Measurements from ENCODE around the gene RAB11FIP3.
A peak's percentile ranks its signal among the peaks of the same experiment; 100 is the strongest.

Gene RAB11FIP3

DNA sequence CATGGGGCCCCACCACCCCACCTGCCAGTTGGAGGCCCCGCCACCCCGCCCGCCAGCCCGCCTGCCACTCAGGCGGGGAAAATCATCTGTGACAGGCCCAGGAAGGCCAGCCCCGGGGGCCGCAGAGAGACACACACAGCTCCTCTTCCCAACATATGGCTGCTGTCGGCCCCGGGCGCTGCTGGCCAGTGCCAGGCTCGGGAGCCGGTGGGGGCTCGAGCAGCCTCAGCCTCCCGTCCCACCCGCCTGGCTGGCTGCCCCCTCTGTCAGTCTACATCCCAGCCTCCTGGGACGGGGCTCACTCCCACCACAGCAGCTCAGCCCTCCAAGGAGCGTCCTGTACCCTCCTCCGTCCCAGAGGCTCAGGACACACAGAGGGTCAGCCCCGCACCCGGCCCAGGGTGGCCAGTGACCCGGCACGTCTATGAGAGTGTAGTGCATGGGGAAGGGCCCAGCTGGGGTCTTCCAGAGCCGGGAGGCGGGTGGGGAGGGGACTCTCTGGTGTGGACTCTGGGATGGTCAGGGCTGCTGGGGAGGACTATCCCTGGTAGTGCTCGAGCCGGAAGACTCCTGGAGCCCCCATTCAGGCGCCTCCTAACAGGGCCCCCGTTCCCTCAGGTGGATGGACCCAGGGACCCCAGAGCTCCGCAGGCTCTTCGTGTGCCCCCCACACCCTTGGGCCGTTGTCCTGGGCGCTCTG, 131.2 kb downstream of the RAB11FIP3 start:
- DNase-seq, result no peak

- DNase-seq, result no peak
Observed at GRCh38 chr16:557463-558297, 132.2 kb downstream of the RAB11FIP3 start.

DNA sequence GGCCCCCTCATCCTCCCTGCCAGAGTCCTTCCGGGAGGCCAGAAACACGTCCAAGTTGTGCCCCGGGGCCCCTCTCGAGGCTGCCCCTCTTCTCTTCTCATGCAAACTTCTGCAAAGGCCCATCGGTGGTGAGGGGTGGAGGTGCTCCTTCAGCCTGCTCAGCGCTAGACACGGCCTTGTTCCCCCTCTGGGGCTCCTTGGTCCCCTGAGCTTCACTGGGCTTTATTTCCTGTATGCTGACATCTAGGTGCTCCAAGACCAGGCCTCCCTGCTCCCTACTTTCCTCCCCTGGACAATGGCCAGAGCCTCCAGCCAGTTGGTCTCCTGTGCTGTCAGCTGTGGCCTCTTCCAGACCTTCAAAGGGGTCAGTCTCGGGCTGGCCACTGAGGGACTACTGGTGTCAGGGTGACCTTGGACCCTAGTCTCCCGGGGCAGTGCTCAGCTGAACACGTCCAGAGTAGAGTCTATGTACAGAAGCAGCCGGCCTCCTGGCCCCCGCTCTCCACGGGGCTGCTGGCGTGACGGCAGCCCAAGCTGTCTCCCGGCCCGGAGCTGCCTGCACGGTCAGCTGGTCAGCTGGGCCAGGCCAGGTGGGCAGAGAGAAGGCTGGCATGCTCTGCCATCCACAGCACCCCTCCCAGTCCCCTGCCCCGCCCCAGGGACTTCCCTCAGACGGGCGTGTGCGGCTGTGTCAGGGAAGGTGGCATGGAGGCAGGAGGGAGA, 133.0 kb downstream of the RAB11FIP3 start:
- no peak for DNase-seq

GRCh38 chr16:559021-559380, 133.6 kb downstream of the RAB11FIP3 start:
- DNase-seq, result no peak

GRCh38 chr16:559411-560203, 134.2 kb downstream of the RAB11FIP3 start:
- no peak for DNase-seq

GRCh38 chr16:560204-560700, 134.8 kb downstream of the RAB11FIP3 start, which contains the start of gene PRR35:
PRR35 (plus strand) TSS chr16:560394; CDS start chr16:563295, 2,901 bp downstream.
- DNase-seq, result no peak

DNA sequence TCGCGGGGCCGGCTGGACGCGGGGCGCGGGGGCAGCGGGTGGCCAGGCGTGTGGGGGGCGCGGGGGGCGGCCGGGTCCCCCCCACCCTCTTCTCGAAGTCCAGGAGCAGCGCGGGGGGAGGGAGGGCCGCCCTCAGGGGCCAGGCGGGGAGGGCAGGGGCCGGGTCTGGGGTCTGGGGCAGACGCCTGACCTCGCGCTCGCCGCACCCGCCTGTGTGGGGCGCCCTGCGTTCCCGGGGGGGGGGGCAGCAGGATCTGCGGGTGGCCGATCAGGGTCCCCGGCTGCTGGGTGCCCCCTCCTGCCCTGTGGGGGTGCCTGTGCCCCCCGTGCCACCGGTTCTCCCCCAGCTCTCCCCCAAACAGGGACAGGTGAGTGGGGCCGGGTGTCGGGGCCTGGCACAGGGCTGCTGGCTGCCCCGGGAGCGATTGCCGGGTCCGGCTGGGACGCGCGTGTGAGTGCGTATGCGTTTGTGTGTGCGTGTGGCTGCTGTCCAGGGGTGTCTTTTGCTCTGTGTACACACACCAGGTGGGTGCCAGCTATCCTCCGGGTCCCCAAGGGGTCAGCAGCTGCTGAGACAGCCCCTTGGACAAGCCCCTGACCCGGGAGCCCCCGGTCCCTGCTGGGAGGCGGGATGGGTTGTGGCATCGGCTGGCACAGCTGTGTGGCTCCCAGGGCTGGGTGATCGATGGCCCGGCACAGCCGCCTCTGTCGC, 135.4 kb downstream of the RAB11FIP3 start:
- DNase-seq, result no peak

- DNase-seq, result no peak
Observed at GRCh38 chr16:561413-561794, 136.0 kb downstream of the RAB11FIP3 start.

- DNase-seq, result no peak
Observed at GRCh38 chr16:561957-562938, 136.8 kb downstream of the RAB11FIP3 start.

DNA sequence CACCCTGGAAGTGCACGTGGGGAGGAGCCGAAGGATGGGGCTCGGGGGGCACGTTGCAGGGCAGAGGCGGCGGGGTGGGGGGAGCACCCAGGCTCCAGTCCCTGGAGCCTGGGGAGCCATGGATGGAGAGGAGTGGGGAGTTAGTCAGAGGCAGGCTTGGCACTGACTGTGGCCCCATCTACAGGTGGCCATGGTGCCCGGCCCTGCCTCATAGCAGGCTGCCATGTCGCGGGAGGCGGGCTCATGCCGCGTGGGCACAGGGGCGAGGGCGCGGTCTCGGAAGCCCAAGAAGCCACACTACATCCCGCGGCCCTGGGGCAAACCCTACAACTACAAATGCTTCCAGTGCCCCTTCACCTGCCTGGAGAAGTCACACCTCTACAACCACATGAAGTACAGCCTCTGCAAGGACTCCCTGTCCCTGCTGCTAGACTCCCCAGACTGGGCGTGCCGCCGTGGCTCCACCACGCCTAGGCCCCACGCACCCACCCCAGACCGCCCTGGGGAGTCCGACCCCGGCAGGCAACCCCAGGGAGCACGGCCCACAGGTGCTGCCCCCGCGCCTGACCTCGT, 137.7 kb downstream of the RAB11FIP3 start:
- no peak for DNase-seq

DNA sequence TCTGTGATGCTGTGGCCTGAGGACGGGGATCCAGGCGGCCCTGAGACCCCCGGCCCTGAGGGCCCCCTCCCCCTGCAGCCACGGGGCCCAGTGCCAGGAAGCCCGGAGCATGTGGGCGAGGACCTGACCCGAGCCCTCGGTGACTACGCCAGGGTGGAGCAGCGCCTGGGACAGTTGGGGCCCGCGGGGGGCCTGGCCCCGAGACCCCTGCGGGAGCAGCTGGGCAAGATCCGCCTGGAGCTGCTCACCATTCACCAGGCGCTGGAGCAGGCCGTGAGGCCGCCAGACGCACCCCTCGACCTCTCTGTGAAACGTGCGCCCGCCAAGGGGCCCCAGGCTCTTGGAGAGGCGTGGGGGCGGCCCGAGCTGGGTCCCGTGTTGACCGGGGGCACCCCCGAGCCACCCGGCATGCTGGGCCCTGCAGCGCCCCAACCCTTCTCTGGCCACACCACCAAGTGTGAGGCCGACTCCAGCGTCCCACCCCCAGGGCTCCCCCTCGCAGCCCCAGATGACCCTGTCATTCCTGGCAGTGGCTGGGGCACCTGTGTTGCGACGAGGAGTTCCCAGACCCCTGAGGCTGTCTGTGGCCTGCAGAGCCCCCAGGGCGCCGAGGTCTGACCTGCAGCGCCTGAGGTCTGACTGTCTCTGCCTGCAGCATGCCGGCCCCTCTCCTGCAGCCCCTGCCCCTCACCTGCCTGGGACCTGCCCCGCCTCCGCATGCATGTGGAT, 139.4 kb downstream of the RAB11FIP3 start:
- no peak for DNase-seq

DNA sequence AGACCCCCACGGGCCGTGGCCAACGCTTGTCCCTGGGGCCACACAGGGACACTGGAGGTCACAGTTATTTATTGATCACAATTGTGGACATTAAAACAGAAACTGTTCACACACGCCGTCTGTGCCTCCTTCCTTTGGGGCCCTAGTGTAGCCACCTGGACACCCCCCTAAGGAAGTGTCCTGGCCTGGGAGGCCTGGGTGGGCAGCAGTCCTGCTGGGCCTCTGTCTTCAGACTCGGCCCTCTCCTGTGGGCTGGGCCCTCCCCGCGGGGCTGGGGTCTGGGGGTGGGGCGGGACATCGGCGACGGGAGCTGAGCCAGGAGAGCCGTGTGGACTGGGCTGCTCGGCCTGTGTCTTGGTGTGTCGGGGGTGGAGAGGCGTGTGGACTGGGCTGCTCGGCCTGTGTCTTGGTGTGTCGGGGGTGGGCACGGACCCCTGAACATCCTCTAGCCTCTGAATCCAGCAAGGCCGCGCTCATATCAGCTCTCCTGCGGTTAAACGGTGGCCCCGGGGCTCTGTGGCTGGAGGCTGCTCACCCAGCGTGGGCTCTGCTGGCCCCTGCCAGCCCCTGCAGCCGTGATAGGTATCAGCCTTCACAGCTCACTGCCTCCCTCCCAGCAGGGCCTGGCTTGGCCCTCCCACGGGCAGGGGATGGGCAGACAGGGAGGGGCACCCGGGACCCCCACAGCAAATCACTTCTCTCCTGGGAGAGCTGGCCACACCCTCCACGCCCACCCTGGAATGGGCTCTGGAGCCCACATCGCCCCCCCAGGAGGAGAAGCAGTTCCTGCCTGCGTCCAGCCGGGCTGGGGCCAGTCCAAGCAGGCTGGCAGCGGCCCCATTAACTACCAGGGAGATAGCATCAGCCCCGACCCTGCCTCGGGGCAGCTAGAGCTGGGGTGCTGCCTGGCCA, 140.2 kb downstream of the RAB11FIP3 start:
- DNase-seq, result no peak

DNA sequence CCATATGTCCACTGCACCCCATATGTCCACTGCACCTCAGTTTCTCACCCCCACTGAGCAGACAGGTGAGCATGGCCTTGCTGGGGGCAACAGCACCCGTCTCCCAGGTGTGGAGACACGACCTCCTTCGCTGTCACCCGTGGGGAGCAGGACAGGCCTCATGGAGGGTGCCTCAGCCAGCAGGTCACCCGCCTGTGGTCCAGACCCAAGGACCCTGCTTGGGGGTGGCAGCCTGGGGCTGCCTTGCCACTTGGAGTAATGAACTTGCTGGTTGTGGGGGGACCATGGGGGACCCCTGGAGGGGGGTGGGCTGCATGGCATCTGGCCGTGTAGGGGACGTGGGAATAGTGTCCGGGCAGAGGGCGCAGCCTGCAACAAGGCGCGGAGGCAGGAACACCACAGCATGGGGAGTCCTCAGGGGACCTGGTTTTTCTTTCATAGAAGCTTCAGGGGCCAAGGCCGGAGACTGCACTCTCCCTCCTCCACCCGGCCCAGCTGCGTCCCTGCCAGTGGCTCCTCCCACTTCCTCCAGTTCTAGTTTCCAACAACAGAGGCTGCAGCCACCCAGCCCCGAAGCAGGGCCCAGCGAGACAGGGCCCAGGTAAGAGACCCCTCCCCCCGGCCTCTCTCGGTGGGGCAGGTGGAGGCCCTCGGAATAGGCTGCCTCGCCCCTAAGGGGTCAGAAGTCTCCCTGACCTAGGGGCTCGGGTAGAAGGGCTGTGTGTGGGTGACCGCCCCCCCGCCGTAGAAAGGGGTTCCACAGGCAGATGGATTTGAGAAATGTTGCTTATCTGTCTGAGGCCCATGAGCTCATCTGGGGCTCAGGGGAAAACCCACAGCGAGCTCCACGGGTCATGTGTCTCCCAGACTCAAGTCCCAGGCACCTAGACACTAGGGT, 141.3 kb downstream of the RAB11FIP3 start, which contains the start of gene NHLRC4:
Gene NHLRC4 (plus strand): TSS at position 531 of the 898 bp plus-strand sequence. CDS start 1,043 bp downstream, outside the sequence.
- peak; percentile 72 for DNase-seq

GRCh38 chr16:567373-568256, 142.2 kb downstream of the RAB11FIP3 start:
- no peak for DNase-seq

DNA sequence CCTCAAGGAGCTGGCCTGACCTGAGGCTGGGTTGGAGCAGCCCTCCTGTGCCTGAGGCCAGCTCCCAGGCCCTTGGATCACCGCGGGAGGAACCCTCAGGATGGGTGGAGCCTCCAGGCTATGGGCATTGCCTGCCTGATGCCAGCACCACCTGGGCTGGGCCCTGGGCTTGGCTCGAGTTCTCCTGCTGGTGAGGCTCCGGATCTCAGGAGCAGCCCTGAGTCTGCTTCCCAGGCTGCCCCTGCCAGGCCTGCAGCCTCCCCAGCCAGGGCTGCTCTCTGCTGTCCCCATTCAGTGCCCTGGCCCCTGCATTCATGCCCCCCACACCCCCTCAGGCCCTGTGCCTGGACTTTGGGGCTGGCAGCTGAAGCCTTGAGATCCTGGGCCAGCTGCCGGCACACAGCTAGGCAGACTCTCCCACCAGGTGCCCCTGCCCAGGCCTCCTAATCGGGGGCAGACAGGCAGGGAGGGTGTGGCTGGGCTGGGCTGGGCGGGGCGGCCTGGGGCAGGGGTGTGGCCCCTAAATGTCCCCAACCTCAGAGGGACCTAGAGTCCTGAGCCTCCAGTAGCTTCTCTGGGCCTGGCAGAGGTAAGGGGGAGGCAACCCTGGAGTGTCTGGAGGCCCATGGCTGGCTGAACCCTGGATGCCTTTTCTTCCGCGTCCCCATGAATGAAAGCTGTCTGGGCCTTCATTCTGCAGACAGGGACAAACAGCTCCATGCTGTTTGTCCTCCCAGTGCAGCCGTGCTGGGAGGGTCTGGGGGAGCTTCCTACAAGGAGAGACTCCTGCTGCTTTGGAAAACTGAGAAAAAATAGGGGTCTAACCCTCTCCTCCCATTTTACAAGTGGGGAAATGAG, 143.2 kb downstream of the RAB11FIP3 start:
- no peak for DNase-seq

Data from stimulated activated CD4-positive, alpha-beta T cell treated with anti-CD3 and anti-CD28 coated beads, Interleukin-15, amount 100 ng/mL, for 24 hours (primary cell).